HG03064 (cell line): Measurements from ENCODE around the gene DHCR24.
"Not testable (repeated sequence)": the region's sequence is repeated elsewhere in the genome, so short reads cannot be mapped to it uniquely, and the experiment has no call there.

Source experiments
- ATAC-seq: cut with Tn5 transposase; IDR thresholded peaks from one replicate; pipeline ENCODE4 v1.9.1; 2021; ENCODE audit warnings: low read depth; ENCODE audit not compliant: unreplicated experiment

Gene DHCR24

GRCh38 chr1:54888080-54888733 is 1.2 kb upstream of the DHCR24 start:
- no peak for ATAC-seq

- no peak for ATAC-seq
Observed at GRCh38 chr1:54887665-54888071, 673 bp upstream of the DHCR24 start.

GRCh38 chr1:54885807-54886723 is 930 bp downstream of the DHCR24 start:
- no peak for ATAC-seq

GRCh38 chr1:54885237-54885679 is 1.7 kb downstream of the DHCR24 start:
- no peak for ATAC-seq

GRCh38 chr1:54884768-54885167 is 2.2 kb downstream of the DHCR24 start:
- ATAC-seq, result no peak

- no peak for ATAC-seq
Observed at GRCh38 chr1:54884135-54884586, 2.8 kb downstream of the DHCR24 start.

- ATAC-seq, result no peak
Observed at GRCh38 chr1:54883349-54884102, 3.5 kb downstream of the DHCR24 start.

- ATAC-seq, result no peak
Observed at GRCh38 chr1:54882519-54882918, 4.5 kb downstream of the DHCR24 start.

- not testable (repeated sequence) for ATAC-seq
Observed at GRCh38 chr1:54881604-54882003, 5.4 kb downstream of the DHCR24 start.

- ATAC-seq, result no peak
Observed at GRCh38 chr1:54879872-54880271, 7.1 kb downstream of the DHCR24 start.

- ATAC-seq, result no peak
Observed at GRCh38 chr1:54876814-54877213, 10.2 kb downstream of the DHCR24 start.

- no peak for ATAC-seq
Observed at GRCh38 chr1:54875000-54875399, 12.0 kb downstream of the DHCR24 start.

- ATAC-seq, result no peak
Observed at GRCh38 chr1:54874079-54874830, 12.7 kb downstream of the DHCR24 start.

- no peak for ATAC-seq
Observed at GRCh38 chr1:54872036-54872331, 15.0 kb downstream of the DHCR24 start.

- no peak for ATAC-seq
Observed at GRCh38 chr1:54871275-54872035, 15.5 kb downstream of the DHCR24 start.

GRCh38 chr1:54870869-54871268 is 16.1 kb downstream of the DHCR24 start:
- ATAC-seq, result no peak

- ATAC-seq, result no peak
Observed at GRCh38 chr1:54869173-54869851, 17.7 kb downstream of the DHCR24 start.

GRCh38 chr1:54867717-54868057 is 19.3 kb downstream of the DHCR24 start:
- ATAC-seq, result no peak
